BLaER1 treated with 17β-estradiol and CSF1 and Interleukin-3, amounts not matched to agents 10 nM and 100 nM (cell line): ENCODE data around the gene SPAG9.
A peak's percentile ranks its signal among the peaks of the same experiment; 100 is the strongest.

Experiments used
- H3K27ac ChIP-seq, 11 experiments: shearing (Covaris generic); formaldehyde crosslinking; 2 replicates each; pipeline ENCODE4 v1.8.1; 2022
- H3K27me3 ChIP-seq, 11 experiments: shearing (Covaris generic); formaldehyde crosslinking; 2 replicates each; pipeline ENCODE4 v1.8.1; 2022
- H3K36me3 ChIP-seq, 11 experiments: shearing (Covaris generic); formaldehyde crosslinking; 2 replicates each; pipeline ENCODE4 v1.8.1; 2022
- H3K4me1 ChIP-seq, 10 experiments: shearing (Covaris generic); formaldehyde crosslinking; 2 replicates each; pipeline ENCODE4 v1.8.1; 2022
- H3K4me2 ChIP-seq, 11 experiments: shearing (Covaris generic); formaldehyde crosslinking; 2 replicates each; pipeline ENCODE4 v1.8.1; 2022
- H3K4me3 ChIP-seq, 10 experiments: shearing (Covaris generic); formaldehyde crosslinking; 2 replicates each; pipeline ENCODE4 v1.8.1; 2022
- H3K9ac ChIP-seq, 11 experiments: shearing (Covaris generic); formaldehyde crosslinking; 2 replicates each; pipeline ENCODE4 v1.8.1; 2022
- H3K9me3 ChIP-seq, 11 experiments: shearing (Covaris generic); formaldehyde crosslinking; replicated peaks in 1 of 11; 2 replicates each; pipeline ENCODE4 v1.8.1; 2022
- H4K20me1 ChIP-seq, 11 experiments: shearing (Covaris generic); formaldehyde crosslinking; 2 replicates each; pipeline ENCODE4 v1.8.1; 2022
- Cebpa-rat ChIP-seq, 11 experiments: shearing (Covaris generic); IDR thresholded peaks; 2 replicates each; pipeline ENCODE4 v1.8.1; 2022

Gene SPAG9

GRCh38 chr17:51028176-51028863 is 92.3 kb downstream of the SPAG9 start:
- Histone ChIP-seq H3K9me3 (no peaks in the 10 kb centered on the region), H4K20me1 (peaks cover 0 to 6% (median 0%) of the 10 kb centered on the region in 11 experiments; a peak in 2 of 22 replicates), H3K4me3 (no peak overlapping the region), H3K36me3 (peaks cover 16 to 46% (median 35%) of the 10 kb centered on the region in 11 experiments), H3K9ac (no peak overlapping the region), H3K4me1 (peaks cover 12 to 30% (median 21%) of the 10 kb centered on the region in 10 experiments; a peak in 19 of 20 replicates), H3K27me3 (no peaks in the 10 kb centered on the region), H3K4me2 (no peak overlapping the region), H3K27ac (no peak overlapping the region)
- no peak for TF ChIP-seq Cebpa-rat (IDR thresholded peaks at IDR 0.05)

GRCh38 chr17:51018541-51018940 is 102.1 kb downstream of the SPAG9 start:
- H3K4me1 ChIP-seq, result no peaks in the 10 kb centered on the region
- H3K4me2 ChIP-seq, result no peak overlapping the region
- no peaks in the 10 kb centered on the region for H3K9me3 ChIP-seq
- H4K20me1 ChIP-seq, result peaks cover 0 to 6% (median 0%) of the 10 kb centered on the region in 11 experiments; a peak in 2 of 22 replicates
- H3K9ac ChIP-seq, result no peak overlapping the region
- H3K36me3 ChIP-seq, result peaks cover 63 to 87% (median 81%) of the 10 kb centered on the region in 11 experiments
- no peak overlapping the region for H3K4me3 ChIP-seq
- H3K27ac ChIP-seq, result no peak overlapping the region
- H3K27me3 ChIP-seq, result no peaks in the 10 kb centered on the region
- TF ChIP-seq Cebpa-rat (IDR thresholded peaks at IDR 0.05), result no peak

GRCh38 chr17:51017270-51017669 is 103.4 kb downstream of the SPAG9 start:
- Histone ChIP-seq H3K4me3 (no peak overlapping the region), H3K27me3 (no peaks in the 10 kb centered on the region), H3K36me3 (peaks cover 75 to 99% (median 92%) of the 10 kb centered on the region in 11 experiments), H3K4me1 (no peaks in the 10 kb centered on the region), H3K9me3 (no peaks in the 10 kb centered on the region), H3K27ac (no peak overlapping the region), H4K20me1 (peaks cover 0 to 6% (median 0%) of the 10 kb centered on the region in 11 experiments; a peak in 2 of 22 replicates), H3K4me2 (no peak overlapping the region), H3K9ac (no peak overlapping the region)
- TF ChIP-seq Cebpa-rat (IDR thresholded peaks at IDR 0.05), result no peak

- no peaks in the 10 kb centered on the region for H3K4me1 ChIP-seq
- no peak overlapping the region for H3K4me3 ChIP-seq
- no peak overlapping the region for H3K27ac ChIP-seq
- H4K20me1 ChIP-seq, result peaks cover 0 to 6% (median 0%) of the 10 kb centered on the region in 11 experiments; a peak in 2 of 22 replicates
- TF ChIP-seq Cebpa-rat (IDR thresholded peaks at IDR 0.05), result no peak
- H3K9me3 ChIP-seq, result no peaks in the 10 kb centered on the region
- peaks cover 76 to 100% (median 95%) of the 10 kb centered on the region in 11 experiments for H3K36me3 ChIP-seq
- no peak overlapping the region for H3K4me2 ChIP-seq
- H3K27me3 ChIP-seq, result no peaks in the 10 kb centered on the region
- H3K9ac ChIP-seq, result no peak overlapping the region
Observed at GRCh38 chr17:51016099-51016498, 104.6 kb downstream of the SPAG9 start.

GRCh38 chr17:51015145-51015558 is 105.5 kb downstream of the SPAG9 start:
- Histone ChIP-seq H3K9ac (no peak overlapping the region; a peak in 1 of 22 replicates), H3K4me2 (no peak overlapping the region), H3K36me3 (peaks cover 68 to 100% (median 93%) of the 10 kb centered on the region in 11 experiments), H4K20me1 (peaks cover 0 to 6% (median 0%) of the 10 kb centered on the region in 11 experiments; a peak in 2 of 22 replicates), H3K27me3 (no peaks in the 10 kb centered on the region), H3K4me1 (no peaks in the 10 kb centered on the region), H3K4me3 (no peak overlapping the region), H3K9me3 (no peaks in the 10 kb centered on the region), H3K27ac (0 out of 22 replicates have a peak overlapping the region, but pooled peaks of 1 of the 11 experiments have one; percentile 3)
- no peak for TF ChIP-seq Cebpa-rat (IDR thresholded peaks at IDR 0.05)

GRCh38 chr17:51014129-51014528 is 106.5 kb downstream of the SPAG9 start:
- Histone ChIP-seq H3K9ac (no peak overlapping the region), H3K4me1 (no peaks in the 10 kb centered on the region), H4K20me1 (peaks cover 0 to 6% (median 0%) of the 10 kb centered on the region in 11 experiments; a peak in 2 of 22 replicates), H3K36me3 (peaks cover 58 to 100% (median 91%) of the 10 kb centered on the region in 11 experiments), H3K4me2 (no peak overlapping the region), H3K27ac (no peak overlapping the region), H3K27me3 (no peaks in the 10 kb centered on the region), H3K4me3 (no peak overlapping the region), H3K9me3 (no peaks in the 10 kb centered on the region)
- TF ChIP-seq Cebpa-rat (IDR thresholded peaks at IDR 0.05), result no peak

GRCh38 chr17:51013322-51013721 is 107.3 kb downstream of the SPAG9 start:
- Histone ChIP-seq H3K9me3 (no peaks in the 10 kb centered on the region), H3K27me3 (no peaks in the 10 kb centered on the region), H3K36me3 (peaks cover 50 to 96% (median 85%) of the 10 kb centered on the region in 11 experiments), H3K27ac (no peak overlapping the region), H3K9ac (no peak overlapping the region), H4K20me1 (peaks cover 0 to 6% (median 0%) of the 10 kb centered on the region in 11 experiments; a peak in 1 of 22 replicates), H3K4me2 (no peak overlapping the region), H3K4me3 (no peak overlapping the region), H3K4me1 (no peaks in the 10 kb centered on the region)
- TF ChIP-seq Cebpa-rat (IDR thresholded peaks at IDR 0.05), result no peak

GRCh38 chr17:51012538-51012937 is 108.1 kb downstream of the SPAG9 start:
- H3K27me3 ChIP-seq, result no peaks in the 10 kb centered on the region
- no peak overlapping the region for H3K4me3 ChIP-seq
- H4K20me1 ChIP-seq, result peaks cover 0 to 6% (median 0%) of the 10 kb centered on the region in 11 experiments; a peak in 1 of 22 replicates
- H3K27ac ChIP-seq, result no peak overlapping the region
- no peak for TF ChIP-seq Cebpa-rat (IDR thresholded peaks at IDR 0.05)
- no peaks in the 10 kb centered on the region for H3K4me1 ChIP-seq
- H3K9ac ChIP-seq, result no peak overlapping the region
- no peaks in the 10 kb centered on the region for H3K9me3 ChIP-seq
- H3K4me2 ChIP-seq, result no peak overlapping the region
- peaks cover 43 to 96% (median 85%) of the 10 kb centered on the region in 11 experiments for H3K36me3 ChIP-seq

- peaks cover 46 to 96% (median 85%) of the 10 kb centered on the region in 11 experiments for H3K36me3 ChIP-seq
Observed at GRCh38 chr17:51010173-51010675, 110.4 kb downstream of the SPAG9 start.

More at GRCh38 chr17:51010173-51010675, 110.4 kb downstream of the SPAG9 start:
- Histone ChIP-seq H3K27me3 (no peaks in the 10 kb centered on the region), H3K9ac (no peak overlapping the region), H3K27ac (no peak overlapping the region), H3K4me3 (no peak overlapping the region), H3K4me2 (no peak overlapping the region), H3K4me1 (no peaks in the 10 kb centered on the region), H4K20me1 (peaks cover 0 to 3% (median 0%) of the 10 kb centered on the region in 11 experiments; a peak in 1 of 22 replicates), H3K9me3 (no peaks in the 10 kb centered on the region)
- no peak for TF ChIP-seq Cebpa-rat (IDR thresholded peaks at IDR 0.05)
